H9 (cell line): ENCODE measurements around the gene FSTL4. TPM values are rescaled to one million over a fixed set of nuclear protein-coding genes. Genes with fewer than 3 reads are reported as not detected.
"Not testable (repeated sequence)": the region's sequence is repeated elsewhere in the genome, so short reads cannot be mapped to it uniquely, and the experiment has no call there.

ENCODE experiments used
- DNase-seq: peaks from one replicate; pipeline ENCODE4 v3.0.0-alpha.2; 2017
- H2AFZ ChIP-seq: one replicate; pipeline ENCODE4 v1.6.1; 2013; ENCODE audit warnings: mild to moderate bottlenecking, low read length, control low read depth, moderate library complexity
- H2AK5ac ChIP-seq: 2 replicates; pipeline ENCODE4 v1.6.1; 2013; ENCODE audit warnings: low read length, control low read depth, mixed read lengths; ENCODE audit not compliant: insufficient read length
- H2BK120ac ChIP-seq: one replicate; pipeline ENCODE4 v1.6.1; 2013; ENCODE audit warnings: low read depth, mild to moderate bottlenecking, low read length, control low read depth, inconsistent platforms; ENCODE audit not compliant: poor library complexity, severe bottlenecking
- H2BK12ac ChIP-seq: 2 replicates; pipeline ENCODE4 v1.6.1; 2013; ENCODE audit warnings: low read length, control low read depth, mixed read lengths, low read depth; ENCODE audit not compliant: insufficient read length
- H2BK15ac ChIP-seq: 2 replicates; pipeline ENCODE4 v1.6.1; 2013; ENCODE audit warnings: low read depth, low read length, control low read depth
- H2BK20ac ChIP-seq: one replicate; pipeline ENCODE4 v1.6.1; 2013; ENCODE audit warnings: low read depth, mild to moderate bottlenecking, low read length, control low read depth, inconsistent platforms; ENCODE audit not compliant: poor library complexity, severe bottlenecking
- H2BK5ac ChIP-seq: 2 replicates; pipeline ENCODE4 v1.6.1; 2013; ENCODE audit warnings: low read length, control low read depth, mixed read lengths; ENCODE audit not compliant: insufficient read length
- H3K14ac ChIP-seq: 2 replicates; pipeline ENCODE4 v1.6.1; 2013; ENCODE audit warnings: low read length, control low read depth; ENCODE audit not compliant: insufficient read depth
- H3K18ac ChIP-seq: 2 replicates; pipeline ENCODE4 v1.6.1; 2013; ENCODE audit warnings: low read depth, mild to moderate bottlenecking, mixed read lengths, low read length, control low read depth; ENCODE audit not compliant: insufficient read length
- H3K23ac ChIP-seq: 2 replicates; pipeline ENCODE4 v1.6.1; 2013; ENCODE audit warnings: low read length, control low read depth, mixed read lengths, low read depth; ENCODE audit not compliant: insufficient read length
- H3K23me2 ChIP-seq: 2 replicates; pipeline ENCODE4 v1.6.1; 2013; ENCODE audit warnings: low read depth, mild to moderate bottlenecking, mixed read lengths, low read length, control low read depth; ENCODE audit not compliant: insufficient read length, poor library complexity, severe bottlenecking
- H3K27ac ChIP-seq: 2 replicates; pipeline ENCODE4 v1.5.1; 2013; ENCODE audit warnings: low read length, control low read depth, mixed read lengths, low read depth; ENCODE audit not compliant: insufficient read length
- H3K27me3 ChIP-seq: 2 replicates; pipeline ENCODE4 v1.6.1; 2013; ENCODE audit warnings: low read length, control low read depth, inconsistent platforms; ENCODE audit not compliant: insufficient read depth
- H3K4ac ChIP-seq: 2 replicates; pipeline ENCODE4 v1.6.1; 2013; ENCODE audit warnings: low read depth, mild to moderate bottlenecking, control low read depth, inconsistent platforms, low read length, moderate library complexity
- H3K4me1 ChIP-seq: 2 replicates; pipeline ENCODE4 v1.6.1; 2013; ENCODE audit warnings: low read length, control low read depth, inconsistent platforms; ENCODE audit not compliant: insufficient read depth
- H3K4me2 ChIP-seq: 2 replicates; pipeline ENCODE4 v1.6.1; 2013; ENCODE audit warnings: low read length, control low read depth, mixed read lengths; ENCODE audit not compliant: insufficient read length, insufficient read depth
- H3K56ac ChIP-seq: 2 replicates; pipeline ENCODE4 v1.6.1; 2013; ENCODE audit warnings: low read depth, mild to moderate bottlenecking, mixed read lengths, low read length, control low read depth; ENCODE audit not compliant: insufficient read length
- H3K79me1 ChIP-seq: 2 replicates; pipeline ENCODE4 v1.6.1; 2013; ENCODE audit warnings: low read depth, mild to moderate bottlenecking, moderate library complexity, low read length, control low read depth, inconsistent platforms; ENCODE audit not compliant: insufficient read depth, poor library complexity, severe bottlenecking
- H3K79me2 ChIP-seq: 2 replicates; pipeline ENCODE4 v1.6.1; 2013; ENCODE audit warnings: low read length, control low read depth, inconsistent platforms; ENCODE audit not compliant: insufficient read depth
- H3K9ac ChIP-seq: 2 replicates; pipeline ENCODE4 v1.6.1; 2013; ENCODE audit warnings: low read length, control low read depth, mixed read lengths; ENCODE audit not compliant: insufficient read length; ENCODE audit errors: extremely low read depth
- H3K9me3 ChIP-seq: one replicate; pipeline ENCODE4 v1.6.1; 2013; ENCODE audit warnings: low read depth, low read length, inconsistent platforms; ENCODE audit not compliant: control insufficient read depth
- H3T11ph ChIP-seq: one replicate; pipeline ENCODE4 v1.6.1; 2013; ENCODE audit warnings: mild to moderate bottlenecking, low read length, control low read depth, inconsistent platforms
- H4K20me1 ChIP-seq: one replicate; pipeline ENCODE4 v1.6.1; 2013; ENCODE audit not compliant: control insufficient read depth, insufficient read length, insufficient read depth
- H4K5ac ChIP-seq: 2 replicates; pipeline ENCODE4 v1.6.1; 2013; ENCODE audit warnings: low read depth, mild to moderate bottlenecking, mixed read lengths, low read length, control low read depth; ENCODE audit not compliant: insufficient read length
- H4K8ac ChIP-seq: replicated peaks from 2 replicates; pipeline ENCODE4 v1.6.1; 2013; ENCODE audit warnings: low read length, control low read depth, mixed read lengths, low read depth; ENCODE audit not compliant: insufficient read length
- H4K91ac ChIP-seq: 2 replicates; pipeline ENCODE4 v1.6.1; 2013; ENCODE audit warnings: low read depth, mild to moderate bottlenecking, moderate library complexity, mixed read lengths, low read length, control low read depth; ENCODE audit not compliant: insufficient read length
- H3K27ac Mint-ChIP-seq, 3 experiments: 2 replicates in 2 of 3; 3 replicates in 1 of 3; pipeline ENCODE4 v1.8.0; 2020 to 2021; ENCODE audit warnings: mixed read lengths in 3 of 3, mild to moderate bottlenecking in 1 of 3, moderate library complexity in 1 of 3
- H3K27me3 Mint-ChIP-seq: 2 replicates; pipeline ENCODE4 v1.8.0; 2021; ENCODE audit warnings: low read depth, mild to moderate bottlenecking, moderate library complexity, mixed read lengths
- H3K36me3 Mint-ChIP-seq, 3 experiments: 2 replicates in 2 of 3; 3 replicates in 1 of 3; pipeline ENCODE4 v1.8.0; 2020 to 2021; ENCODE audit warnings: low read depth in 3 of 3, mixed read lengths in 3 of 3; ENCODE audit not compliant: insufficient read depth in 1 of 3
- H3K4me1 Mint-ChIP-seq, 2 experiments: 2 replicates each; pipeline ENCODE4 v1.8.0; 2020; ENCODE audit warnings: mixed read lengths in 2 of 2
- H3K4me3 Mint-ChIP-seq, 2 experiments: 2 replicates in 1 of 2; 3 replicates in 1 of 2; pipeline ENCODE4 v1.8.0; 2020 to 2021; ENCODE audit warnings: mild to moderate bottlenecking in 2 of 2, mixed read lengths in 2 of 2, moderate library complexity in 1 of 2
- H3K9me3 Mint-ChIP-seq, 2 experiments: 2 replicates in 1 of 2; 3 replicates in 1 of 2; pipeline ENCODE4 v1.8.0; 2020; ENCODE audit warnings: mild to moderate bottlenecking in 2 of 2, mixed read lengths in 2 of 2, moderate library complexity in 1 of 2
- CTCF ChIP-seq: fragments of 200-600 bp; sonication (generic); conservative IDR thresholded peaks from 3 replicates; pipeline ENCODE4 v1.8.0; 2021; ENCODE audit warnings: antibody characterized with exemption, mild to moderate bottlenecking
- WGBS: extraction: QIAGEN DNeasy Blood & Tissue Kit; methylation state at CpG from one replicate; pipeline ENCODE4 v1.1.7; 2013; ENCODE audit warnings: missing lambda C conversion rate, low lambda C conversion rate, mixed read lengths; ENCODE audit not compliant: insufficient read length; ENCODE audit errors: extremely low coverage; 5-methylcytosine and 5-hydroxymethylcytosine counted together
- total RNA-seq: library from RNA; stranded (reverse); gene quantifications from 2 replicates; pipeline ENCODE4 v1.2.1, GENCODE V29; 2021

FSTL4 gene
- total RNA-seq, 1 experiment from 2014 or later = 5.7 TPM

- Mint-ChIP-seq H3K27ac (no peak overlapping the region), H3K4me1 (peaks cover 0 to 8% of the 10 kb centered on the region in 2 experiments; a peak in 2 of 4 replicates), H3K4me3 (no peak overlapping the region), H3K27me3 (no peaks in the 10 kb centered on the region), H3K9me3 (no peaks in the 10 kb centered on the region), H3K36me3 (no peaks in the 10 kb centered on the region)
- Histone ChIP-seq H3K9ac (no peak overlapping the region), H4K8ac (no peak overlapping the region), H2BK120ac (no peak overlapping the region), H3K56ac (no peak overlapping the region), H3K23ac (no peak overlapping the region), H3K14ac (no peak overlapping the region), H2AFZ (no peak overlapping the region), H4K20me1 (no peaks in the 10 kb centered on the region), H2BK12ac (no peak overlapping the region), H3K4me1 (no peaks in the 10 kb centered on the region; the same call in 1 of the 2 replicates), H3K4ac (no peak overlapping the region), H3K27me3 (no peaks in the 10 kb centered on the region), H3K23me2 (no peaks in the 10 kb centered on the region), H3K4me2 (no peak overlapping the region), H2BK5ac (no peak overlapping the region), H4K5ac (no peak overlapping the region), H3K9me3 (no peaks in the 10 kb centered on the region), H3K79me1 (no peaks in the 10 kb centered on the region), H4K91ac (no peak overlapping the region), H3T11ph (no peak overlapping the region), H2BK20ac (no peak overlapping the region), H3K79me2 (no peaks in the 10 kb centered on the region), H3K18ac (no peak overlapping the region), H3K27ac (no peak overlapping the region), H2BK15ac (no peak overlapping the region), H2AK5ac (no peak overlapping the region)
- no peak for DNase-seq
- no CpG with 5 or more reads among the region's 7 CpGs for WGBS
- no peak for TF ChIP-seq CTCF
Measured at GRCh38 chr5:133538718-133539117, 73.6 kb downstream of the FSTL4 start.

- H3K4me1 Mint-ChIP-seq, H3K27me3 Mint-ChIP-seq: not testable (repeated sequence)
Measured at GRCh38 chr5:133535241-133535929, 77.0 kb downstream of the FSTL4 start.

More at GRCh38 chr5:133535241-133535929, 77.0 kb downstream of the FSTL4 start:
- not testable (repeated sequence) for H4K20me1 ChIP-seq, DNase-seq, H2AFZ ChIP-seq, H3K18ac ChIP-seq, H3K79me2 ChIP-seq, H3K9me3 ChIP-seq, H3K4me1 ChIP-seq, H3K9ac ChIP-seq, H2BK20ac ChIP-seq, H3K4me3 Mint-ChIP-seq, H3K27me3 ChIP-seq, H3K27ac Mint-ChIP-seq, H3K9me3 Mint-ChIP-seq, H2AK5ac ChIP-seq, H3K56ac ChIP-seq, H4K8ac ChIP-seq, H4K91ac ChIP-seq, H4K5ac ChIP-seq, H2BK120ac ChIP-seq, H3K14ac ChIP-seq, H2BK12ac ChIP-seq, H3T11ph ChIP-seq, H3K4ac ChIP-seq, H3K23ac ChIP-seq, H3K4me2 ChIP-seq, H2BK5ac ChIP-seq, H2BK15ac ChIP-seq, H3K79me1 ChIP-seq, H3K27ac ChIP-seq, H3K23me2 ChIP-seq, H3K36me3 Mint-ChIP-seq
- no CpG with 5 or more reads among the region's 13 CpGs for WGBS
